NCI-H1436 treated with DMSO at 0.1 percent for 48 hours (cell line): ENCODE measurements around the gene PAQR4.
A peak's percentile ranks its signal among the peaks of the same experiment; 100 is the strongest.

ENCODE experiments used
- DNase-seq: peaks from one replicate; lab custom pipeline; 2025; lab: John Stamatoyannopoulos, UW

Gene PAQR4

GRCh38 chr16:3007957-3008689 lies 39.0 kb downstream of the PAQR4 start:
- no peak for DNase-seq

- DNase-seq: no peak
Observed at GRCh38 chr16:3008690-3009037, 39.5 kb downstream of the PAQR4 start.

GRCh38 chr16:3009568-3010390 lies 40.6 kb downstream of the PAQR4 start:
- DNase-seq: no peak

DNA sequence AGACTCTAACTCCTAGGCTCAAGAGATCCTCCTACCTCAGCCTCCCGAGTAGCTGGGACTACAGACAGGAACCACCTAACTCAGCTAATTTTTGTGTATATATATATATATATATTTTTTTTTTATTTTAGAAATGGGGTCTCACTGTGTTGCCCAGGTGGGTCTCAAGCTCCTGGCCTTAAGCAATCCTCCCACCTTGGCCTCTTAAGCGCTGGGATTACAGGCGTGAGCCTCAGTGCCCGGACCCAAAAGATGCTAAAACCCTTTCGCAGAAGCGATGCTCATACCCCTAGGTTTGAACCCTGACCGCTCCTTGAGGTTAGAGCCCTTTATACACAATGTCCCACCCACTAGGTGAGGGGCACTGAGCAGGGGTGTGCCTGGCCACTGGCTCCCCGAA lies 41.4 kb downstream of the PAQR4 start:
- no peak for DNase-seq

DNA sequence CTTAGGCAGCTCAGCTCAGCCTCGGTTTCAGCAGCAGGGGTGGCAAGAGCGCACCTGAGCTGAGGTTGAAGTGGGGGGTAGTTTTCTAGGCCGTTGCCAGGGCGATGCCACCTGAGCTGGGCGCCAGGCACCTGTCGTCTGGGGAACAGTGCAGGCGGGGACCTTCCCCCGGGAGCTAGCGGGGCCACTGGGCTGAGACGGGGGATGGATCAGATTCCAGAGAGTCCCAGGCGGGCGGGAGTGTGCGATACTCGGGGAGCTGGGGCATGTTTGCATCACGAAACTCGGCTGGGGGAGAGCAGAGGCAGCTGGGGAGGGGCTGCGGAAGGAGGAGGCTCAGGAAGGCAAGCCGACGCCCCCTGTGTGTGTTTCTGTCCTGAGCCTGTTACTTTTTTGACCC lies 43.1 kb downstream of the PAQR4 start:
- peak; percentile 77 for DNase-seq

GRCh38 chr16:3012828-3013420 lies 43.8 kb downstream of the PAQR4 start, which contains the start of gene CLDN9:
CLDN9 (plus strand) TSS chr16:3012923; CDS start chr16:3013363, 440 bp downstream.
- DNase-seq: peak; percentile 41

DNA sequence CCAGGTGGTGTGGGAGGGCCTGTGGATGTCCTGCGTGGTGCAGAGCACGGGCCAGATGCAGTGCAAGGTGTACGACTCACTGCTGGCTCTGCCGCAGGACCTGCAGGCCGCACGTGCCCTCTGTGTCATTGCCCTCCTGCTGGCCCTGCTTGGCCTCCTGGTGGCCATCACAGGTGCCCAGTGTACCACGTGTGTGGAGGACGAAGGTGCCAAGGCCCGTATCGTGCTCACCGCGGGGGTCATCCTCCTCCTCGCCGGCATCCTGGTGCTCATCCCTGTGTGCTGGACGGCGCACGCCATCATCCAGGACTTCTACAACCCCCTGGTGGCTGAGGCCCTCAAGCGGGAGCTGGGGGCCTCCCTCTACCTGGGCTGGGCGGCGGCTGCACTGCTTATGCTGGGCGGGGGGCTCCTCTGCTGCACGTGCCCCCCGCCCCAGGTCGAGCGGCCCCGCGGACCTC lies 44.4 kb downstream of the PAQR4 start:
- no peak for DNase-seq

DNA sequence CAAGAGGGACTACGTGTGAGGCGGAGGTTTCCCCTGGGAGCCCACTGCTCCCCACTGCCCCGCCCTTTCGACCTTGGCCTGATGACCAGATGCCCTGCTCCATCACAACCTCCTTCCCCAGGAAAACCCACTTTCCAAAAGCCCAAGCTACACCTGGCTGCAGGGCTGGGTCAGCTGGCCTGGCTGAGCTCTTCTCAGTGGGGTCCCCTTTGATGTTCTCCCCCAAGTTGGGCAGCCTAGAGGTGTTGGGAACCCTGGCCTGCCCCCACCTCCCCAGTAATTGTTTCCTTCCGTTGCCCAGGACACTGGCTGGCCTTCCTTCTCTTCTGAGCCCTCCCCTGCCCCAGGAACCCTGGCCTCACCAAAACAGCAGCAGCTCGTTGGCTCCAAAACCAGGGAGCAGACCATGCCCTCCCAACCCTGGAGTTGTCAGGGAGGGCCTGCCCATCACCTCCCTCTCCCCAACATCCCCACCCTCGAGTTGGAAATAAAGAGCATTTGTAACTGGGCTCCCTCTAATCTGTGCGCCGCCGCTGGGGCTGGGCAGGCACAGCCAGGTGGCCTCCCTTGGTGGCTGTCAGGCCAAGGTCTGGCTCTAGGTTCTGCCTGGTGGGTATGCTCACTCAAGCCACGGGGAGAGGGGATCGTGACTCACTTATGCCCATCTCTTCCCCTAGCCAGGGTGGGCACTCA lies 45.0 kb downstream of the PAQR4 start:
- no peak for DNase-seq

- no peak for DNase-seq
Observed at GRCh38 chr16:3014971-3015370, 45.8 kb downstream of the PAQR4 start.

DNA sequence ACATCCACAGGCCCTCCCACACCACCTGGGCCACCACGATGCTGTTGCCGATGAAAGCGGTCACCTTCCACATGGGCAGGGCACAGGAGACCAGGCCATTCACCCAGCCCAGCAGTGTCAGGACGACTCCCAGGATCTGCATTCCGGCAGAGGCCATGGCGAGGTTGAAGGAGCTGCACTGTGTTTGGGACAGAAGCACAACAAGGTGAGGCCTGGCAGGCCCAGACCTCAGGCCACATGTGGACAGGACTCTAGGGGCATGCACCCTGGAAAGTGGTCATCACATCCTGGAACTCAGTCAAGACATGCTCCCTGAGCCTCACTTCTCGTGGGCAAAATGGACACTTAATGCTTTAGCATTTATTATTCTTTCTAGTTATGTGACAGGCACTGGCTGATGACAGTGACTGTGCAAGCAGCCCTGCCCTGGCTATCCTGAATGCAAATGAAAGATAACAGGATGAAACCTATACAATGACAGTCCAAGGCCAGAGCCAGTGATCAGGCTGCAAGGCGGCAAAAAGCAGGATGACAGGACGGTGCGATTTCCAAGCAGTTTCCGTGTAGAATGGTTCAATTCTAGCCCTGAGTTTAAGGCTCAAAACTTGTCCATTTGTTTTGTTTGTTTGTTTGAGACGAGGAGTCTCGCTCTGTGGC lies 46.8 kb downstream of the PAQR4 start:
- DNase-seq: no peak

DNA sequence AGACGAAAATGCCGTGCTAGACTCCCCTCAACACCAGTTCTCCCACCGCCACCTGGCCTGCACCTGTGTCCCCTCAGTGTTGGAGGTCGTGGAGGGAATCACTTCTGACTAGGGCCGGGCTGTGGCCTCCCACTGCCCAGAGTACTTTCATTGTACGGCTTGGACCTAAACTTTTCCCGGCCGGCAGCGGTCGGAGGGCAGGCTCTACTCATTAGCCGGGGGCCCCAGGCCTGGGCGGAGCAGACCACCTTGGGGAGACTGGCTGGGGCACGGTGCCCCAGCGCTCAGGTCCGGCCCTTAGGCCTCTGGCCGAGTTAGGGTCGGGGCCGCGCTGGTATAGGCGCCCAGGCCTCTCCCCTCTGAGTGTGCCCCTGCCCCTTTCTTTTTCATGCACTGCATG lies 48.2 kb downstream of the PAQR4 start:
- no peak for DNase-seq

DNA sequence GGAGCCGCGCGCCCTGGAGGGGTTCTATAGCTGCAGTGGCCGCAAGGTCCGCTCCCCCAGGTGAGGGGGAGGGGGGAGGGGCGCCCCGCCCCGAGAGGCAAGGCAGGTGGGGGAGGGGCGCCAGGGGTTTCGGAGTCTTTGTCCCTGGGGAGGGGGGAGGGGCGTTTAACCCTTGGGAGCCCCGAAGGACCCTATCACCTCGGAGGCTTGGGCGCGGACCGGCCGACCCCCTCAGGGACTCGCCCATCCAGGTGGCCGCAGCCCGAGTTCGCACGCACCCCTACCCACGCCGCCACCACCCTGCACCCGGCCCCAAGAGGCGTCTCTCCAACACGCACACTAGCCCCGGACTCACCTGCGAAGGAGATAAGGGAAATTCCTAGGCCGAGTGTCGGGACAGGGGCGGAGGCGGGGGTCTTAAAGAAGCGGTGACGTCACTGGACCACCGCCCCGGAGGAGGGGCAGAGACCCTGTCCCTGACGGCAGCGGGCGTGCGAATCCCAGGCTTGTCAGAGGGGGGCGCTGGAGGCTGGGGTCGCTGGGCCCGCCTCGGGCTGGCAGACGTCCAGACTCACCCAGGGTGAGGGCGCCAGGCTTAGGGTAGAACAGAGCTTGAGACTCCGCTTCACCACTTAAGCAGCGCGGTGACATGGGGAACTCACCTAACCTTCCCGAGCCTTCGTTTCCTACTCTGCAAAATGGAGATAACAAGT lies 48.8 kb downstream of the PAQR4 start, which contains the start of gene CLDN6:
TSS of gene CLDN6 (minus strand) at position 390 of the 713 bp plus-strand sequence. CDS start 2,162 bp downstream, outside the sequence.
- no peak for DNase-seq

DNA sequence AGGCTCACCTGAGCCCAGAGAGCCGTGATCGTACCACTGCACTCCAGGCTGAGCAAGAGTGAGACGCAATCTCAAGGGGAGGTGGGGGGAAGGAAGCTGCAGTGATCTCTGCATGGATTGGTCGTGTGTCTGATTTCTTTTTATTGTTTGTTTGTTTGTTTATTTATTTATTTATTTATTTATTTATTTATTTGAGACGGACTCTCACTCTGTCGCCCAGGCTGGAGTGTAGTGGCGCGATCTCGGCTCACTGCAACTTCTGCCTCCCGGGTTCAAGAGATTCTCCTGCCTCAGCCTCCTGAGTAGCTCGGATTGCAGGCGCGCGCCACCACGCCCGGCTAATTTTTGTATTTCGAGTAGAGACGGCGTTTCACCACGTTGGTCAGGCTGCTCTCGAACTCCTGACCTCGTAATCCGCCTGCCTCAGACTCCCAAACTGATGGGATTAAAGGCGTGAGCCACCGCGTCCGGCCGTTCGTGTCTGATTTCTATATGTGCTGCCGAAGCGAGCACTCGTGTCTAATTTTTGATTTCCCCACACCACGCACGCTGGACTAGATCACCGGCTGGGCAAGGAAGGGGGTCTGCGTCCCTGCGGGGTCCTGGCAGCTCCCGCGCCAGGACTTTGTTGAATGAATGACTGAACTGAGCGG lies 50.6 kb downstream of the PAQR4 start:
- DNase-seq: no peak

DNA sequence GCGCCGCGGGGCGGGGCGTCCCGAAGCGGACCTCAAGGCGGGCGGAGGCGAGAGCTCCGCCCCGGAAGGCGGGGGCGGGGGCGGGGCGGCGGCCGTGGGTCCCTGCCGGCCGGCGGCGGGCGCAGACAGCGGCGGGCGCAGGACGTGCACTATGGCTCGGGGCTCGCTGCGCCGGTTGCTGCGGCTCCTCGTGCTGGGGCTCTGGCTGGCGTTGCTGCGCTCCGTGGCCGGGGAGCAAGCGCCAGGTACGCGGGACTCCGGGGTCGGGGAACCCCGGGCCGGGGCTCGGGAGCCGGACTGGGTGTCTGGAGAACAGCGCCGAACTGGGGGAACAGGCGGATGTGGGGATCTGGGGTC lies 51.1 kb downstream of the PAQR4 start, which contains the start of gene TNFRSF12A:
TSS of gene TNFRSF12A (plus strand) at position 122 of the 357 bp plus-strand sequence. CDS start at position 152, 30 bp downstream.
- DNase-seq: no peak

- no peak for DNase-seq
Observed at GRCh38 chr16:3020604-3021448, 51.7 kb downstream of the PAQR4 start.

- no peak for DNase-seq
Observed at GRCh38 chr16:3021449-3022207, 52.5 kb downstream of the PAQR4 start.

DNA sequence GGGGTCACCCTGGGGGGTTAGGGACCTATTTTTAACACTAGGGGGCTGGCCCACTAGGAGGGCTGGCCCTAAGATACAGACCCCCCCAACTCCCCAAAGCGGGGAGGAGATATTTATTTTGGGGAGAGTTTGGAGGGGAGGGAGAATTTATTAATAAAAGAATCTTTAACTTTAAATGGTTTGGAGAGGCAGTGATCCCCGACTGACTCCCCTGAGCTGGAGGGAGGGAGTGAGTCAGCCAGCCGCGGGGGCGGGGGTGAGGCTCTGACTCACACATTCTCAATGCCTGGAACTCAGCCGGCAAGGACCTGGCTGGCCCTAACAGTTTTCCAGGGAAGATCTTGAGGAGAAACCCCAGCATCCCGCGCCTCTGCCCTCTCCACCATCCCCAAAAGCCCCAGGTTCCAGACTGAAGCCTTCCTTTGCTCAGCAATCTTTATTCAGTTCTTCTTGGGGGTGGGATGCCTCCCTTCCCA lies 53.1 kb downstream of the PAQR4 start:
- DNase-seq: no peak

GRCh38 chr16:3022684-3023414 lies 53.7 kb downstream of the PAQR4 start:
- DNase-seq: no peak
